HepG2 (cell line): ENCODE data around the gene ABCB4. TPM values are rescaled to one million over a fixed set of nuclear protein-coding genes. Genes with fewer than 3 reads are reported as not detected.

Experiments
- ATF5 ChIP-seq: sonication (generic); formaldehyde crosslinking; IDR thresholded peaks from 2 replicates; pipeline ENCODE4 v1.4.0; 2020; ENCODE audit warnings: mild to moderate bottlenecking, low read depth, missing genetic modification reagents
- EEA1 ChIP-seq: sonication (generic); formaldehyde crosslinking; IDR thresholded peaks from 2 replicates; pipeline ENCODE4 v1.5.1; 2020; ENCODE audit warnings: mild to moderate bottlenecking, missing genetic modification reagents, borderline replicate concordance
- FOXA3 ChIP-seq: IDR thresholded peaks from 2 replicates; pipeline ENCODE4 v1.6.1; 2016; ENCODE audit warnings: missing genetic modification reagents, missing compliant biosample characterization
- MAFF ChIP-seq: IDR thresholded peaks from 2 replicates; pipeline ENCODE4 v1.6.1; 2011; ENCODE audit warnings: low read depth, low read length, improper control_type of control experiment
- SATB2 ChIP-seq: sonication (generic); formaldehyde crosslinking; IDR thresholded peaks from 2 replicates; pipeline ENCODE4 v1.5.0; 2020; ENCODE audit warnings: missing genetic modification reagents
- TBL1XR1 ChIP-seq: fragments of 150-350 bp; IDR thresholded peaks from 2 replicates; pipeline ENCODE4 v1.6.1; 2014; ENCODE audit warnings: borderline replicate concordance, low read length; ENCODE audit not compliant: partially characterized antibody
- ZNF766 ChIP-seq: sonication (generic); formaldehyde crosslinking; IDR thresholded peaks from 2 replicates; pipeline ENCODE4 v1.5.0; 2020; ENCODE audit warnings: missing genetic modification reagents, borderline replicate concordance
- polyA plus RNA-seq, 8 experiments: library from polyadenylated mRNA; depleted of rRNA in 3 of 8; stranded (reverse) in 7 of 8; unstranded in 1 of 8; fragments of >200 nt; fragmentation: Illumina TruSeq in 4 of 8; extraction: Trizol in 4 of 8; gene quantifications; 2 replicates each; pipeline versions ENCODE4 v1.2.1 to v1.2.3, GENCODE V29; 2011 to 2016; ENCODE audit warnings: low read depth in 4 of 8, missing spikeins in 1 of 8, mixed read lengths in 1 of 8; ENCODE audit not compliant: insufficient read depth in 1 of 8
- total RNA-seq, 5 experiments: library from RNA; depleted of rRNA; stranded (reverse); fragments of >200 nt; fragmentation: Illumina TruSeq; extraction: Trizol; gene quantifications; 2 replicates each; pipeline ENCODE4 v1.2.3, GENCODE V29; 2016; ENCODE audit warnings: low read depth in 1 of 5
- TF ChIP-seq, protein P1 (sequence below): sonication (generic); formaldehyde crosslinking; IDR thresholded peaks from one replicate; pipeline ENCODE4 v1.5.1; 2020; ENCODE audit warnings: mild to moderate bottlenecking, missing genetic modification reagents; ENCODE audit errors: not compliant biosample characterization

Gene ABCB4
- total and polyA plus RNA-seq, 2 of the 13 experiments (the other 11 are each of a cell fraction or from before 2014, with no cell fraction given): 18.0 to 32.4 TPM

GRCh38 chr7:87445897-87446296, 29.6 kb downstream of the ABCB4 start (continued):
- TF ChIP-seq, protein P1, sequence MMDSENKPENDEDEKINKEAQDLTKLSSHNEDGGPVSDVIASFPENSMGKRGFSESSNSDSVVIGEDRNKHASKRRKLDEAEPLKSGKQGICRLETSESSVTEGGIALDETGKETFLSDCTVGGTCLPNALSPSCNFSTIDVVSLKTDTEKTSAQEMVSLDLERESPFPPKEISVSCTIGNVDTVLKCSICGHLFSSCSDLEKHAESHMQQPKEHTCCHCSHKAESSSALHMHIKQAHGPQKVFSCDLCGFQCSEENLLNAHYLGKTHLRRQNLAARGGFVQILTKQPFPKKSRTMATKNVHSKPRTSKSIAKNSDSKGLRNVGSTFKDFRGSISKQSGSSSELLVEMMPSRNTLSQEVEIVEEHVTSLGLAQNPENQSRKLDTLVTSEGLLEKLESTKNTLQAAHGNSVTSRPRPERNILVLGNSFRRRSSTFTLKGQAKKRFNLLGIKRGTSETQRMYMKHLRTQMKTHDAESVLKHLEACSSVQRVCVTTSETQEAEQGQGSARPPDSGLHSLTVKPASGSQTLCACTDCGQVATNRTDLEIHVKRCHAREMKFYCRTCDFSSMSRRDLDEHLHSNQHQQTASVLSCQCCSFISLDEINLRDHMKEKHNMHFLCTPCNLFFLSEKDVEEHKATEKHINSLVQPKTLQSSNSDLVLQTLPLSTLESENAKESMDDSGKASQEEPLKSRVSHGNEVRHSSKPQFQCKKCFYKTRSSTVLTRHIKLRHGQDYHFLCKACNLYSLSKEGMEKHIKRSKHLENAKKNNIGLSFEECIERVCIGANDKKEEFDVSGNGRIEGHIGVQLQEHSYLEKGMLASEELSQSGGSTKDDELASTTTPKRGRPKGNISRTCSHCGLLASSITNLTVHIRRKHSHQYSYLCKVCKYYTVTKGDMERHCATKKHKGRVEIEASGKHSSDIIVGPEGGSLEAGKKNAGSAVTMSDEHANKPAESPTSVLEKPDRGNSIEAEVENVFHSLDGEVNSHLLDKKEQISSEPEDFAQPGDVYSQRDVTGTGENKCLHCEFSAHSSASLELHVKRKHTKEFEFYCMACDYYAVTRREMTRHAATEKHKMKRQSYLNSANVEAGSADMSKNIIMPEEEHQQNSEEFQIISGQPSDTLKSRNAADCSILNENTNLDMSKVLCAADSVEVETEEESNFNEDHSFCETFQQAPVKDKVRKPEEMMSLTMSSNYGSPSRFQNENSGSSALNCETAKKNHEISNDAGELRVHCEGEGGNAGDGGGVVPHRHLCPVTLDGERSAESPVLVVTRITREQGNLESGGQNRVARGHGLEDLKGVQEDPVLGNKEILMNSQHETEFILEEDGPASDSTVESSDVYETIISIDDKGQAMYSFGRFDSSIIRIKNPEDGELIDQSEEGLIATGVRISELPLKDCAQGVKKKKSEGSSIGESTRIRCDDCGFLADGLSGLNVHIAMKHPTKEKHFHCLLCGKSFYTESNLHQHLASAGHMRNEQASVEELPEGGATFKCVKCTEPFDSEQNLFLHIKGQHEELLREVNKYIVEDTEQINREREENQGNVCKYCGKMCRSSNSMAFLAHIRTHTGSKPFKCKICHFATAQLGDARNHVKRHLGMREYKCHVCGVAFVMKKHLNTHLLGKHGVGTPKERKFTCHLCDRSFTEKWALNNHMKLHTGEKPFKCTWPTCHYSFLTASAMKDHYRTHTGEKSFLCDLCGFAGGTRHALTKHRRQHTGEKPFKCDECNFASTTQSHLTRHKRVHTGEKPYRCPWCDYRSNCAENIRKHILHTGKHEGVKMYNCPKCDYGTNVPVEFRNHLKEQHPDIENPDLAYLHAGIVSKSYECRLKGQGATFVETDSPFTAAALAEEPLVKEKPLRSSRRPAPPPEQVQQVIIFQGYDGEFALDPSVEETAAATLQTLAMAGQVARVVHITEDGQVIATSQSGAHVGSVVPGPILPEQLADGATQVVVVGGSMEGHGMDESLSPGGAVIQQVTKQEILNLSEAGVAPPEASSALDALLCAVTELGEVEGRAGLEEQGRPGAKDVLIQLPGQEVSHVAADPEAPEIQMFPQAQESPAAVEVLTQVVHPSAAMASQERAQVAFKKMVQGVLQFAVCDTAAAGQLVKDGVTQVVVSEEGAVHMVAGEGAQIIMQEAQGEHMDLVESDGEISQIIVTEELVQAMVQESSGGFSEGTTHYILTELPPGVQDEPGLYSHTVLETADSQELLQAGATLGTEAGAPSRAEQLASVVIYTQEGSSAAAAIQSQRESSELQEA (CRISPR knock-in tag): no peak
- TF ChIP-seq ATF5 (CRISPR knock-in tag): no peak
- TF ChIP-seq FOXA3 (CRISPR knock-in tag): no peak
- no peak for TF ChIP-seq EEA1 (CRISPR knock-in tag)
- TF ChIP-seq TBL1XR1: no peak
- no peak for TF ChIP-seq SATB2 (CRISPR knock-in tag)
- no peak for TF ChIP-seq MAFF
- no peak for TF ChIP-seq ZNF766 (CRISPR knock-in tag)
